Inferior parietal cortex (tissue), 1 donor: ENCODE data around the gene SPINK8.
"Not testable (repeated sequence)": the region's sequence is repeated elsewhere in the genome, so short reads cannot be mapped to it uniquely, and the experiment has no call there.

ENCODE experiments used
- DNase-seq: peaks from one replicate; pipeline ENCODE4 v3.0.0-alpha.2; 2016; ENCODE audit errors: extremely low spot score

Gene SPINK8

DNA sequence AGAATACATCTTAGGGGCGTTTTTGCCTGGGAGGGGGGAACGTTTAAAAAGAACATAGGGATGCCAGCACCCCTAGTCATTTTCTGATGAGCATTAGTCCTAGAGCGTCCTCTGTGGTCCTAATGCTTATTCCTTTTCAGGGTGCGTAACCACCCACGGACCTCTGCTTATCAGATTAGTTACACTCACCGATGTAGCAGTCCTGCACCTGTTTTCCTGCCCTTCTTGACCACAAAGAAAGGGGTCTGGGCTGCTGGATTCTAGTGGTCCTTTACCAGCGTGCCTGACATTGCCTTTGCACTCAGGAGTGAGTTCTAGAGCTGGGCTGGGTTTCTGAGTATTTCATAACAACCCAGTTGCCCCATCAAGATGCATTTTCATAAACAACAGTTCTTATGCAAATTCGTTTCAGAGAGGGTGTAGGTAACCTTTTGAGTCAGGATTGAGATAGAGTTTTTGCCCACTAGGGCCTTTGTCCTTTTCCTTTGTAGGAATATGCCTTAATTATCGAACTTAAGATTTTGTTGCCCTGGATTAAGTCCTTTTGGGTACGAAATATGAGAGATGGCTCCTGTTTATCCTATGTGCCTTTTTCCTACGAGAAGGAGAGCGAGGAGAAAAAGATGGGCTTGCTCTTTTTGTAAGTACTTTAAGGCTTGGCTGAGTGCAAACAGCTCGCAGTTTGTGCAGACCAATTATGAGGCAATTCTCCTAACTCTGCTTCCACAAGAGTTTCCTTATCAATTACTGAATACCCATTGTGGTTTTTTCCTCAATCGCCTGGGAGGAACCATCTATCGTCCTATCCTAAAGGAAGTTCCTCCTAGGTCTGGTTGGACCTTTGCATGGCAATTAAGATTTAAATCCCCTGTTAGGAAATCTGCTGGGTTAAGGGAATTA is at the start of gene SPINK8:
SPINK8 (minus strand) TSS at position 316 of the 900 bp plus-strand sequence. CDS start 5,320 bp downstream, outside the sequence.
- not testable (repeated sequence) for DNase-seq

DNA sequence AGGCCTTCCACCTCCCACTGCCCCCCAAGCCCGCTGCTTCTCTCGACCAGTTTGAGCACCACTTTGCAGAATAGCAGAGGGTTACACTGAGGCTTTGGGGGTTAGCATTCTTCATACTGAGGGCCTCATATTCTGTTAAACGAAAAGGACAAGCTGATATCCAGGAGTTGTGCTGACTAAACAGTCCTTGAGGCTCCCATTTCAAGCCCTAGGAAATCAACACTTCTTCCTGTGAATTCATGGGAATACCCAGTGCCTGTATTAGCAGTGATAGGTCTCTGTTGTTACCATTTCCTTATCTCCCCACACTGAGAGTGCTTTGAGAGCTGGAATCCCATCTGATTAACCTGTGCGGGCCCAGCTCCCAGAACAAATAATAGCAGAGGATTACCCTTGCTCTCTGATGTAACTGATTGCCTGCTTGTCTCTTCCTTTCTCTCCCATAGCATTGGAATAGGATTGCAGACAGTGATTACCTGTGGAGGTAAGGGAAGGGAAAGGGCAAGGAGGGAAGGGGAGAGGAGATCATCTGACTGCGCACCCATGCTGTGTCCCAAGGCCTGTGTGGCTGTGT is 39.5 kb upstream of the SPINK8 start:
- no peak for DNase-seq

DNA sequence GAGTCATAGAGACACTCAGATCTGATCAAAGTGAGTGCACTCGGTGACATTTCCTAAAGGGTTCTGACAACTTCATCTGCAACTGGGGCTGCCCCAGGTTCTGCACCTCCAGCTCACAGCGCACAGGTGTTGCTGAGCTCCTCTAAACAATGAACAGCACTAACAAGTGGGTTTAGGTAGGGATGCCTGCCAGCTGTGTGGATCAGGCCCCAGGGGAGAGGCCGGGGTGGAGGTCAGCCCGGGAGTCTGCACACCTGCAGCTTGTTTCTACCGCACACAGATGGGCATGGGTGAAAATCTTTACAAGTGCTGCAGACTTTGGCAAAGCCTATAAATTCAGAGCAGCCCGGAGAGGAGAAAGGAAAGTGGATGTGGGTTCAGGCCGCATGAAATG is 38.9 kb upstream of the SPINK8 start:
- DNase-seq = no peak

DNA sequence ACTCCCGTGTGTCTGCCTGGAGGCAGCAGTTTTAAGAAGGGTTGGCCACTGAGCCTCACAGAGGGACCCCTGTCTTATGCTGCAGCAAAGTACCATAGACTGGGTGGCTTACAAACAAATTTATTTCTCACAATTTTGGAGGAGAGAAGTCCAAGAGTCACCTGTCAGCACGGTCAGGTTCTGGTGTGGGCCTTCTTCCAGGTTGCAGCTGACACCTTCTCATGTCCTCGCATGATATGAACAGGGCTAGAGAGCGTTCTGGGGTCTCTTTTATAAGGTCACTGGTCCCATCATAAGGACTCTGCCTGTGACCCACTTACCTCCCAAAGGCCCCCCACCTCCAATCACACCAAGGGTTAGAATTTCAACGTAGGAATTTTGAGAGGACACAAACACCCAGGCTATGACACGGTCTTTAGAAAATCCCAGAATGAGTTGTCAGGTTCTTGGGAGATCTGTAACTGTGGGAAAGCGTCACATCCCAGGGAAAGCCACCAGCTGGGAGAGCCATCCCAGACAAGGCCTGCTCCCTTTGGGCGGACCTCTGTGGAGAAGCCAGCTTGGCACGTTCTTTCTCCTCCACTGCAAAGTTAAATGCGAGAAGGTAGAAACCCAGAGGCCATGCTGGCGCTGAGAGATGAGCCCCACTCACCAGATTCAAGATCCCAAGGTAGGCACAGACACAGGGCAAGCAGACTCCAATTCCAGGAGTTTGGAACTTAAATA is 38.4 kb upstream of the SPINK8 start, which contains the start of gene FBXW12:
FBXW12 (plus strand) TSS at position 569 of the 726 bp plus-strand sequence. CDS start 549 bp downstream, outside the sequence.
- no peak for DNase-seq

DNA sequence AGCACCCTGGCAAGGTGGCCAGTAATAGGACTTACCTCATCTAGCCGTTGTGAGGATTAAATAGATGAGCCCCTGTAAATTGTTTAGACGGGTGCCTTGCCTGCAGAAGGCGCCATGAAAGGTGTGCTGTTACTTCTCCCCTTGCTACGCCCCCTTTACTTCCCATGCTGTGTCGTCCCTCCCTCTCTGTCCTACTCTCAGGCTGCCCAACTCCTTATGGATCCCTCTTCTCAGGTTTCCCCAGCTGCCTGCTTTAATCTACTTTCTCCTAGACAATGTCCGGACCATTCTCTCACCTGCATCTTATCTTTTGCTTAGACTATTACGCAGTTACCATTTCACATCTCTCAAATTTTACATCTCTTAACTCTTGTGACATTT is 36.9 kb upstream of the SPINK8 start:
- DNase-seq = no peak

DNA sequence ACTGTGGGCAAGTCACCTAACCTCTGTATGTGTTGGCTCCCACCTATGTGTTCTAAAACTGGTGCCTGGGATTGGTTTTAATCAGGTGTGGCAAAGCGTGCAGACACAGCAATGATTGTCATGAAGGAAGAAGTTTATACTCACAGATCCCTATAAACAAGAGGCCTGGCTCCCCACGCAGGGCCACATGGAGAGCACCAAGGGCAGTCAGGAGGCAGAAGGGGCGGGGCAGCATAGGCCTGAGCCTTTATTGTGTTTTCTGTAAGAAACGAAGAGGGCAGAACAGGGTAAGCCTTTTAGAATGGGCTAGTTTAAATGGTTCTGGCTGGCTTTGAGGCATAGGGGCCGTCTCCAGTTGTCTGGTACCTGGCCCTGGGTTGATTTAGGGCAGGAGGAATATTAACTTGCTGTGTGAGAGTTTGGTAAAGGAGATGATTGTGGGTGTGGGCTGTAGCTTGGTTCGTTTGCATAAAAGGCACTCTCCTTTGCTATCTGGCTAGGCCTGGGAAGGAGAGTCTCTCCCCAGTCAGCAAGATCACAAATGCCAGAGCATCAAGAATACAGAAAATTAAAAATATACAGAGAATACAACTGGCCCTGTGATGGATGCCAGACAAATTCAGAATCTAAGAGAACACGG is 36.4 kb upstream of the SPINK8 start:
- no peak for DNase-seq

DNA sequence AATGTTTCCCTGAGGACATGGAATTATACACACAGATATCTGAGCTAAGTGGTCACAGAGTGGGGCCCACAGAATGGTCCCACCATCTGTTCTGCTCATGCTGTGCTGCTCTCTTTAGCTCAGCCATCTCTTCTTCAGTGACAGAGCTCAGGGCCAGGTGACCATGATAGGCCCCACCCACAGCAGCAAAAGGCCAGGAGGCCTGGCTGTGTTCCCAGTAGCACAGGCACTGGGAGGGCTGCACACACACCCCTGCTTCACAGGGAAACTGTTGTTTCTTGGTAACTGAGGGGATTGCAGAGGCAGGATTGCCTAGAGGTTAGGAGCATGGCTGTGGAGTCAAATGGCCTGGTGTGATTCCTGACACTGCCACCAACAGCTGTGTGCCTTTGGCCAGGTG is 33.7 kb upstream of the SPINK8 start:
- no peak for DNase-seq

DNA sequence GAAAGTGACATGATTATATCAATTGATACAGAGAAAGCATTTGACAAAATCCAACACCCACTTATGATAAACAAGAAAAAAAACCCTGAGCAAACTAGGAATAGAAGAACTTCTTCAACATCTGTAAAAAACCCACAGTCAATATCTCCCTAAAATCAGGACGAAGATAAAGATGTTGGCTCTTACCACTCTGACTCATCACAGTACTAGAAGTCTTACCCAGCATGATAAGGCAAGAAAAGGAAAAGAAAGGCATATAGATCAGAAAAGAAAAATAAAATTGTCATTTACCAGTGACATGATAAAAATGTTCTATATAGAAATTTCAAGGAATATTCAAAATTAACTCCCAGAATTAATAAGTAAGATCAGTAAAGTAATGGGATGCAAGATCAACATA is 31.4 kb upstream of the SPINK8 start:
- DNase-seq = no peak

DNA sequence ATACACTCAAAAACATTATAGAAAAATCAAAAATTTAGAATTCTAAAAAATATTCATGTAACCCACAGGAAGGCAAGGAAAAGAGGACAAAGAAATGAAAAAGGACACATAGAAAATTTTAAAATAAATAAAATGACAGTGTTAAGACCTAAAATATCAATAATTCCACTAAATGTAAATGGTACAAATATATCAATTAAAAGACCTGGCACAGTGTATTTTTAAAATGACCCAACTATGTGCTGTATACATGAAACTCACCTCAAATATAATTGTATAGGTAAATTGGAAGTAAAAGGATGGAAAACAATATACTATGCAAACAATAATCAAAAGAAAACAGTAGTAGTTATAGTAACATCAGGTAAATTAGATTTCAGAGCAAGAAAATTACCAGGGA is 28.5 kb upstream of the SPINK8 start:
- DNase-seq = no peak

DNA sequence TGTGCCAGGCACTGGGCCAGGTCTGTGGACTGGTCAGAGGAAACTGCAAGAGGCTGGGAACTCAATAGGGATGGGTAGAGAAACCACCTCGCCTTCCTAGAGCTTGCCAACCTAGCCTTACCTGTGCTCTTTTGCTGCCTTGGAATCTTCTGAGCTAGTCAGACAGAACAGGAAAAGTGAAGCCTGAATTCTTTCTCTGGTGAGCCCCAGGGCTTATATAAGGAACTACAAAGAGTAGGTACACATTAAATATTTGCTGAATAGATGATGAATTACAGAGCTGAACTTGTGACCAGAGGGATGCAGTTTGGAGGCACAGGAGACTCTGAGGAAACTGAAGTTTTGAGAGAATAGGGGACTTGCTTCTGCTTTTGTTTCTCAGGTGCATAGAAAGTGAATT is 23.0 kb upstream of the SPINK8 start:
- DNase-seq = no peak

DNA sequence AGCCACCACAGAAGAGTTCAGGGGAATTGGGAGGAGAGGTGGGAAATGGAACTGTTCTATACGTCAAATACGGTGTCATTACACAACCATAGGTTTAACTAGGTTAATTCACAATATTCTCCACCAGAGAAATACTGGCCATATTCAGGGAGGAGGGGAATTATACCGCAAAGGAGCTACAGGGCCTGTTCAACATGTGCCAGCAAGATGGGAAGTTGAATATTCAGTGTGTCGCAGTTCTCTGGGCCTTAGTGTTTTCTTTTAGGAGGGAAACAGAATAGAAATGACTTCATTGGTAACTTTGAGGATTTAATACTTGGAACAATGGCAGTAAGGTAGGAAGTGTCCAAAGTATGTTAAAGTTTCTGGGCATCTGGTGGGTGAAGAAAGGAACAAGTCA is 20.5 kb upstream of the SPINK8 start:
- DNase-seq = no peak

DNA sequence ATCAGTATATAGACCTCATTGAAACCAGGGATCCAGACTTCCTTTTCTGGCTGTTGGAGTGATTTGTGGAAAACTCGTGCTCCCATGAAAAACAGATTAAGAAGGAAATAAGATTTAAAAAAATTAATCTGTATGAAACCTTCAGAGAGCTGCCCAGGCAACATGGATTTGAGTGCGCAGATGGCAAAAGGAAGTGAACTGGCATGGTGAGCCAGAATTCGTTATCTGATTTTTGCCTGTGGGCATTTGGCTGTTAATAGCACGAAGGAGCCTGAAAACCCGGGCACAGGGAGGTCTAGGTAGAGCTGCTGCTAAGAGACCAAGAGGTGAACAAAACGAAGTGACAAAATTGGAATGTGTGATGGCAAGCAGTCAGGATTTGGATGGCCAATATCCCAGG is 19.1 kb upstream of the SPINK8 start:
- DNase-seq = no peak

DNA sequence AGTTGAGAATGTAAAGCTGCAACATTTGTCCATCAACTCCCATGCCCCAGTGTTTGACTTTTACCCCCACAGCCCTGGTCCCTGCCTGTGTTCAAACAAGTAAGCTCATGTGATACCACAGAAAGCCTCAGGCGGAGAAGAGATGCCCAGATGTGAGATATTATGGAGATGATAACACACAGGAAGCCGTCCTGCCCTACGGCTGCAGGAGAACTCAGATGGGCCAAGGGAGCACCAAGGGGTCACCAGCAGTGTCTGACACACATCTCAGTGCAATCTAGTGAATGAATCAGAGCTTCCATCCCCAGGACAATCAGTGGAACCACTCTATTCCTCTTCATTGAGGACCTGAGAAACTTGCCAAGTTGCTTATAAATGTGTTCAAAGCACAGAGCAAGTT is 14.0 kb upstream of the SPINK8 start:
- no peak for DNase-seq

DNA sequence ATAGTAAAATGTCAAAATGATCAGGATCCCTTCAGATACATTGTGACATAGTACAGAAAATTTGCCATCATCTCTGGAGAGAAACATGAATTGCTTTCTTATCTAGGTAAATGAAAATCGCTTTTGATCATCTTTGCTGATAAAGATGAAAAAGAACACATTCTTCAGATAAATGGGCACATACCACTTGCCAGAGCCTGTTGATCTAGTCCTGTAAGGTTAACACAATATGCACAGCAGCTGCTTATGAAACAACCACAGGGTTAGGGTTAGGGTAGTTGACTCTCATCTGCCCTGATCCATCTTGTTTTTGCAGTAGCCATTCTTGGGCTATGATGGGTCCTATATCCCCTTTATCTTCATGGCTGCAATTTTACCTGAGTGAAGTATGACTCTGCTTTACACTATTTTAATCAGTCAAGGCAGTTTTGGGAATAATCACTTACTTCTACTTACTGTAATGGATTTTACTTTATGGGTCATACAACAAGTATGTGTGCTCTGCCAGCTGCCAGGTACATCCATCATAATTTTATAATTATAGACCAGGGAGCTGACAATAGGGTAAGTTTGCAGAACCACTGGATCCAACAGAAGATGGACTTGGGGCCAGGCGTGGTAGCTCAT is 12.6 kb upstream of the SPINK8 start:
- DNase-seq = no peak

DNA sequence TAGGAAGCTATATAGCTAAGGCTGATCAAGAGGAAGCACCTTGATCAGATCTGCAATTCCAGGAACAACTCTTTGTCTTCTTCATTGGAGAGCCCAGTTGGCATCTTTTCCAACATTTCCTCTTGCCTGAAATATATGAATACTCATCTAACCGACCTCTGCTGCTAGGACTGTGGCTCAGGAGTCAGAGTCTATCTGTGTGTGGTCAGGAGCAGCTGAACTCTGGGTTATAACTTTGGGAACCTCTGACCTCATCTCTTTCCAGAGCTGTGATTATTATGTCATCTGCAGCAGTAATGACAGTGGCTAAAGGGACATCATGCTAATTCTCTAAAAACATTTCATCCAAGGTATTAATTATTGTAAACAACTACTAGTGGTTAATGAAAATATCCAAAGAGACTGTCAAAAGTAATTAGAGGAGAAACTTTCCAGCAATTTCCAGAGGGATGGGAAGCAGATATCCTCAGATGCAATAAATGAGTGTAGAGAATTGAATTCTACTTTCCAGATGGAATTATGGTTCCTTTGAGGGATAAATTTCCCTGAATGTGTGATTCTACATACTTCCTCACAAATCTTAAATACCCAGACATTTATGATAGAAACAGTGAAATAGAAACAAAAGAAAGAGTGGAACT is 11.5 kb upstream of the SPINK8 start:
- DNase-seq = no peak

DNA sequence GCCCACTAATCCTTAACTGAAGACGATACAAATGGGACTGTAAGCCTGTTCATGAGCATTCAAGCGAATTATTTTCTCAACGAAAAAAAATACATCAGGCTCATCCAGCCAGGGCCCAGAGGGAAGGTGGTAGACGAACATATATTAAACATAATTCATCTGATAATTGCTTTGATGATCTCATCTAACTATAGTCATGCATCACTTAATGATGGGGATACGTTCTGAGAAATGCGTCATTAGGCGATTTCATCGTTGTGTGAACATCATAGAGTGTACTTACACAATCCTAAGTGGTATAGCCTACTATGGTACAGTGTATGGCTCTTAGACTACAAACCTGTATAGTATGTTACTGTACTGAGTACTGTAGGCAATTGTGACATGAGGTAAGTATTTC is 10.0 kb upstream of the SPINK8 start:
- no peak for DNase-seq

DNA sequence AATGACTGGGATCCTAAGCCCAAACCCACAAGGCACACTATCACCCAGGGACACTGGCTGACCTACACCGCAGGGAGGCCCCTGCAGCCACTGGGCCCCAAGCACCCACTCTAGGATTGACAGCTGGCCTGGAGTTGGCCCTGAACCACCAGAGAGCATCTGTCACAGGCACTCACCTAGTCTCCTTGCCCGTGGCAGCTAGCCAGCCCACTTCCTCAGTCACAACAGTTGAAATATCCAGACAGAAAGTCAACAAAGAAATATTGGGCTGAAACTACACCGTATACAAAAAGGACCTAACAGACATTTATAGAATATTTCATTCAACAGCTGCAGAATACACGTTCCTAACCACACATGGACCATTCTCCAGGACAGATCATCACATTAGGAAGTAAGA is 5.2 kb upstream of the SPINK8 start:
- no peak for DNase-seq

DNA sequence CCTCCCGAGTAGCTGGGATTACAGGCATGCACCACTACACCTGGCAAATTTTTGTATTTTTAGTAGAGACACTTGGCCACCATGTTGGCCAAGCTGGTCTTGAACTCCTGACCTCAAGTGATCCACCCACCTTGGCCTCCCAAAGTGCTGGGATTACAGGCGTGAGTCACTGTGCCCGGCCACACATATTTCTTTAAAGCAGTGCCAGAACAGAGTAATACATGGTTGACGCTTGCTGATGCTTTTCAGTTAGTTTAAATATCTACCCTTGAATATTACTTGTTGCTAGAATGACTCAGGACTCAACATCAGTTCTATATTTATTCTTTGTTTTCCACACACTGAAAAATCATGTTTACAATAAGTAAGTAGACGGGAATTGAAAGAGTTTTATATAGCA is 4.1 kb upstream of the SPINK8 start:
- DNase-seq = not testable (repeated sequence)

DNA sequence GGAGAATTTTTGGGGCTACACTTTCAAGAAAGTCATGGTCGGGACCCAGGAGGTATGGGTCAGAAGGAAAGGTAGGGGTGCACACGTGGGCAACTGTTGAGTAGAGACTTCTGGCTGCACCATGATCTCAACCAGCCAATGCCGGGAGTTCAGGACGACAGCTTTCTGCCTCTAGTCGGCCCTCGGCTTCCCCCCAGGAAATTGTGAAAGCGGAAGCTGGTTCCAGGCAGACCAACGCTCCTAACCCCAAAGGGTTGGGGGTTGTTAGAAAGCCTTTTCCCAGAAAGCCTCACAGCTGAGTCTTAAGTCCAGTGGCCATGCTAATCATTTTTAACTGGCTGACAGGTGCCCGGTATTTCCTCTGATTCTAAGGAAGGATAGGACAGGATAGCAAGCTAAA is 1.8 kb upstream of the SPINK8 start:
- not testable (repeated sequence) for DNase-seq

DNA sequence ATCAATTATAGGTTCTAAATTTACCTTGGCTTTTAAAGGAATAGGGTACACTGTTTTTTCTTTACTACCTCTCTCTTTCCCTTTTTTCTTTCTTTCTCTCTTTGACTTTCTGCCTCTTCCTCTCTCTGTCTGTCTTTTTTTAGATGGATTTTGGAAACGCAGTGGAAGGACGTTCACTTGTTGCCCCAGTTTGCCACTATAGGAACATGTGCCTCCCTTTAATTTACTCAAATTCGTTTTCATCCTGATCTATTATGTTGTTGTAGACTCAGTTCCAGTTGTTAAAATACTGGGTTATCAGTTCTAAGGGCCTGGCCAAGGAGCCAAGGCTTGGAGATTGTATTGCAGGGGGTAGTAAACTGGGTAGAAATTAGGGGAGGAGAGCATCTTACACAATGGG is 1.1 kb upstream of the SPINK8 start:
- no peak for DNase-seq
